ENCODE data around the gene PNISR.

DNA sequence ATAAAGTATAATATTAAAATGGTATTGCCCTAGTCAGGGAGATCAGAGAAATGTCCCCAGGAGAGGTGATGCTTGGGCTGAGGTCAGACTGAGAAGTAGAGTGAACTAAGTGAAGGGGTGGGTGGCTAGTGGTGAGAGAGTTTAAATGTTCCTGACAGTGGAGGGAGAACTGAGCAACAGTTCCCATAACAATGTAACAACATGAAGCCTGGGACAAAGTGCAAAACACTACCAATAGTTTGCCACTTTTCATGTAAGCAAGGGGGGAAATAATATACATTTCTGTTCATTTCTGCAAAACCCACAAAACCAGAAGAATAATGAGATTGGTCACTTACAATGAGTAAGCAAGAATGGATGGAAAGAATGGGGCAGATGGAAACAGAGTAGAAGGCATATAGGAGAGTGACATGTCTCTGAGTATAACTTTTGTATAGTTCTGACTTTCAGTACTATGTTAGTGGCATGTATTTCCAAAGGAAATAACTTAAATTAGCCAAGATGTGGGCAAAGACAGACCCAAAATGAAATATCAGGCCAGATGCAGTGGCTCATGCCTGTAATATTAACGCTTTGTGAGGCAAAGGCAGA is 62.3 kb downstream of the PNISR start:
- no peak for TF ChIP-seq NR2F2 (IDR thresholded peaks at IDR 0.05)
- TF ChIP-seq TAF1 (conservative IDR thresholded peaks at IDR 0.05), result no peak
- no peak for TF ChIP-seq YY1 (IDR thresholded peaks at IDR 0.05)
- TF ChIP-seq, protein P1, sequence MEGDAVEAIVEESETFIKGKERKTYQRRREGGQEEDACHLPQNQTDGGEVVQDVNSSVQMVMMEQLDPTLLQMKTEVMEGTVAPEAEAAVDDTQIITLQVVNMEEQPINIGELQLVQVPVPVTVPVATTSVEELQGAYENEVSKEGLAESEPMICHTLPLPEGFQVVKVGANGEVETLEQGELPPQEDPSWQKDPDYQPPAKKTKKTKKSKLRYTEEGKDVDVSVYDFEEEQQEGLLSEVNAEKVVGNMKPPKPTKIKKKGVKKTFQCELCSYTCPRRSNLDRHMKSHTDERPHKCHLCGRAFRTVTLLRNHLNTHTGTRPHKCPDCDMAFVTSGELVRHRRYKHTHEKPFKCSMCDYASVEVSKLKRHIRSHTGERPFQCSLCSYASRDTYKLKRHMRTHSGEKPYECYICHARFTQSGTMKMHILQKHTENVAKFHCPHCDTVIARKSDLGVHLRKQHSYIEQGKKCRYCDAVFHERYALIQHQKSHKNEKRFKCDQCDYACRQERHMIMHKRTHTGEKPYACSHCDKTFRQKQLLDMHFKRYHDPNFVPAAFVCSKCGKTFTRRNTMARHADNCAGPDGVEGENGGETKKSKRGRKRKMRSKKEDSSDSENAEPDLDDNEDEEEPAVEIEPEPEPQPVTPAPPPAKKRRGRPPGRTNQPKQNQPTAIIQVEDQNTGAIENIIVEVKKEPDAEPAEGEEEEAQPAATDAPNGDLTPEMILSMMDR (IDR thresholded peaks at IDR 0.05; ENCODE audit: low read depth, low read length, missing input control), result no peak
- TF ChIP-seq, protein P2, sequence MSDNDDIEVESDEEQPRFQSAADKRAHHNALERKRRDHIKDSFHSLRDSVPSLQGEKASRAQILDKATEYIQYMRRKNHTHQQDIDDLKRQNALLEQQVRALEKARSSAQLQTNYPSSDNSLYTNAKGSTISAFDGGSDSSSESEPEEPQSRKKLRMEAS (IDR thresholded peaks at IDR 0.05), result no peak
- TF ChIP-seq GABPA (IDR thresholded peaks at IDR 0.05 in 1 of 2, conservative IDR thresholded peaks at IDR 0.05 in 1 of 2), result no peak
- TF ChIP-seq, protein P3, sequence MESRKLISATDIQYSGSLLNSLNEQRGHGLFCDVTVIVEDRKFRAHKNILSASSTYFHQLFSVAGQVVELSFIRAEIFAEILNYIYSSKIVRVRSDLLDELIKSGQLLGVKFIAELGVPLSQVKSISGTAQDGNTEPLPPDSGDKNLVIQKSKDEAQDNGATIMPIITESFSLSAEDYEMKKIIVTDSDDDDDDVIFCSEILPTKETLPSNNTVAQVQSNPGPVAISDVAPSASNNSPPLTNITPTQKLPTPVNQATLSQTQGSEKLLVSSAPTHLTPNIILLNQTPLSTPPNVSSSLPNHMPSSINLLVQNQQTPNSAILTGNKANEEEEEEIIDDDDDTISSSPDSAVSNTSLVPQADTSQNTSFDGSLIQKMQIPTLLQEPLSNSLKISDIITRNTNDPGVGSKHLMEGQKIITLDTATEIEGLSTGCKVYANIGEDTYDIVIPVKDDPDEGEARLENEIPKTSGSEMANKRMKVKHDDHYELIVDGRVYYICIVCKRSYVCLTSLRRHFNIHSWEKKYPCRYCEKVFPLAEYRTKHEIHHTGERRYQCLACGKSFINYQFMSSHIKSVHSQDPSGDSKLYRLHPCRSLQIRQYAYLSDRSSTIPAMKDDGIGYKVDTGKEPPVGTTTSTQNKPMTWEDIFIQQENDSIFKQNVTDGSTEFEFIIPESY (IDR thresholded peaks at IDR 0.05), result no peak
- TF ChIP-seq, protein P4, sequence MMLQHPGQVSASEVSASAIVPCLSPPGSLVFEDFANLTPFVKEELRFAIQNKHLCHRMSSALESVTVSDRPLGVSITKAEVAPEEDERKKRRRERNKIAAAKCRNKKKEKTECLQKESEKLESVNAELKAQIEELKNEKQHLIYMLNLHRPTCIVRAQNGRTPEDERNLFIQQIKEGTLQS (IDR thresholded peaks at IDR 0.05), result no peak
- no peak for TF ChIP-seq RAD21 (IDR thresholded peaks at IDR 0.05)
- TF ChIP-seq SP1 (IDR thresholded peaks at IDR 0.05), result no peak
- TF ChIP-seq, protein P5, sequence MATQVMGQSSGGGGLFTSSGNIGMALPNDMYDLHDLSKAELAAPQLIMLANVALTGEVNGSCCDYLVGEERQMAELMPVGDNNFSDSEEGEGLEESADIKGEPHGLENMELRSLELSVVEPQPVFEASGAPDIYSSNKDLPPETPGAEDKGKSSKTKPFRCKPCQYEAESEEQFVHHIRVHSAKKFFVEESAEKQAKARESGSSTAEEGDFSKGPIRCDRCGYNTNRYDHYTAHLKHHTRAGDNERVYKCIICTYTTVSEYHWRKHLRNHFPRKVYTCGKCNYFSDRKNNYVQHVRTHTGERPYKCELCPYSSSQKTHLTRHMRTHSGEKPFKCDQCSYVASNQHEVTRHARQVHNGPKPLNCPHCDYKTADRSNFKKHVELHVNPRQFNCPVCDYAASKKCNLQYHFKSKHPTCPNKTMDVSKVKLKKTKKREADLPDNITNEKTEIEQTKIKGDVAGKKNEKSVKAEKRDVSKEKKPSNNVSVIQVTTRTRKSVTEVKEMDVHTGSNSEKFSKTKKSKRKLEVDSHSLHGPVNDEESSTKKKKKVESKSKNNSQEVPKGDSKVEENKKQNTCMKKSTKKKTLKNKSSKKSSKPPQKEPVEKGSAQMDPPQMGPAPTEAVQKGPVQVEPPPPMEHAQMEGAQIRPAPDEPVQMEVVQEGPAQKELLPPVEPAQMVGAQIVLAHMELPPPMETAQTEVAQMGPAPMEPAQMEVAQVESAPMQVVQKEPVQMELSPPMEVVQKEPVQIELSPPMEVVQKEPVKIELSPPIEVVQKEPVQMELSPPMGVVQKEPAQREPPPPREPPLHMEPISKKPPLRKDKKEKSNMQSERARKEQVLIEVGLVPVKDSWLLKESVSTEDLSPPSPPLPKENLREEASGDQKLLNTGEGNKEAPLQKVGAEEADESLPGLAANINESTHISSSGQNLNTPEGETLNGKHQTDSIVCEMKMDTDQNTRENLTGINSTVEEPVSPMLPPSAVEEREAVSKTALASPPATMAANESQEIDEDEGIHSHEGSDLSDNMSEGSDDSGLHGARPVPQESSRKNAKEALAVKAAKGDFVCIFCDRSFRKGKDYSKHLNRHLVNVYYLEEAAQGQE (IDR thresholded peaks at IDR 0.05), result no peak
- TF ChIP-seq FOXA2 (IDR thresholded peaks at IDR 0.05), result no peak

Data from liver (tissue), 3 donors.